ENCODE results near the gene SLC7A9.
"Not testable (repeated sequence)": the region's sequence is repeated elsewhere in the genome, so short reads cannot be mapped to it uniquely, and the experiment has no call there.

The SLC7A9 gene

GRCh38 chr19:32824191-32824751, 45.3 kb downstream of the SLC7A9 start:
- DNase-seq = no peak

GRCh38 chr19:32823747-32824102, 45.8 kb downstream of the SLC7A9 start:
- no peak for DNase-seq

- no peak for DNase-seq
Measured at GRCh38 chr19:32822916-32823746, 46.4 kb downstream of the SLC7A9 start.

GRCh38 chr19:32819419-32820400, 49.9 kb downstream of the SLC7A9 start:
- DNase-seq = no peak

GRCh38 chr19:32818536-32818935, 51.0 kb downstream of the SLC7A9 start:
- no peak for DNase-seq

- DNase-seq = no peak
Measured at GRCh38 chr19:32817569-32818476, 51.7 kb downstream of the SLC7A9 start.

GRCh38 chr19:32816555-32817099, 52.9 kb downstream of the SLC7A9 start:
- DNase-seq = no peak

GRCh38 chr19:32814624-32815023, 54.9 kb downstream of the SLC7A9 start:
- no peak for DNase-seq

- DNase-seq = no peak
Measured at GRCh38 chr19:32813862-32814425, 55.6 kb downstream of the SLC7A9 start.

- DNase-seq = no peak
Measured at GRCh38 chr19:32812571-32812970, 57.0 kb downstream of the SLC7A9 start.

- no peak for DNase-seq
Measured at GRCh38 chr19:32812036-32812435, 57.5 kb downstream of the SLC7A9 start.

- DNase-seq = no peak
Measured at GRCh38 chr19:32811151-32811550, 58.4 kb downstream of the SLC7A9 start.

- no peak for DNase-seq
Measured at GRCh38 chr19:32810452-32810851, 59.1 kb downstream of the SLC7A9 start.

GRCh38 chr19:32809754-32810153, 59.8 kb downstream of the SLC7A9 start:
- DNase-seq = no peak

- no peak for DNase-seq
Measured at GRCh38 chr19:32809254-32809653, 60.3 kb downstream of the SLC7A9 start.

- DNase-seq = no peak
Measured at GRCh38 chr19:32808236-32808635, 61.3 kb downstream of the SLC7A9 start.

- DNase-seq = no peak
Measured at GRCh38 chr19:32802840-32803239, 66.7 kb downstream of the SLC7A9 start.

GRCh38 chr19:32800754-32801153, 68.8 kb downstream of the SLC7A9 start:
- no peak for DNase-seq

GRCh38 chr19:32800191-32800590, 69.4 kb downstream of the SLC7A9 start:
- DNase-seq = no peak

- no peak for DNase-seq
Measured at GRCh38 chr19:32798201-32798600, 71.4 kb downstream of the SLC7A9 start.

GRCh38 chr19:32789429-32789828, 80.1 kb downstream of the SLC7A9 start:
- DNase-seq = no peak

GRCh38 chr19:32787895-32788294, 81.7 kb downstream of the SLC7A9 start:
- not testable (repeated sequence) for DNase-seq
